Nucleus accumbens (tissue), 56 donors: Measurements from ENCODE around the gene NCAM1.
A peak's percentile ranks its signal among the peaks of the same experiment; 100 is the strongest.
"Not testable (repeated sequence)": the region's sequence is repeated elsewhere in the genome, so short reads cannot be mapped to it uniquely, and the experiment has no call there.

Experiments used
- DNase-seq, 56 donors: peaks; one replicate each; lab custom pipeline; 2025; lab: John Stamatoyannopoulos, UW

The NCAM1 gene

DNA sequence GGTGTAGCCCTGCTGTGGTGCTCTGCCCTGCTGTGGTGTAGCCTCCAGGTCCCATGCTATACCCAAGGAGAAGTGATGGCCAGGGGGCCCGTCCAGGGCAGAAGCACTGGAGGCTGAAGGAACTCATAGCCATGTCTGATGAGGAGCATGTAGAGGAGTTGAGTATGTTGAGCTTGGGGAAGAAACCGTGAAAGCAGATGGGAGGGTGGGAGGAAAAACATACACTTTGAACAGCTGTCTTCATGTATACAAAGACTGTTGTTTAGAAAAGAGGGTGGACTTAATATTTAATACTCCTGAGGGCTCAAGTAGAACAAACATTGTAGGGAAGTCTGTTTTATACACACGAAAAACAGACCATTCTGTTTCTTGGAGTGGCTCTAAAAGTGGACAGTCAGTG, 326.6 kb downstream of the NCAM1 start:
- no peak for DNase-seq

DNA sequence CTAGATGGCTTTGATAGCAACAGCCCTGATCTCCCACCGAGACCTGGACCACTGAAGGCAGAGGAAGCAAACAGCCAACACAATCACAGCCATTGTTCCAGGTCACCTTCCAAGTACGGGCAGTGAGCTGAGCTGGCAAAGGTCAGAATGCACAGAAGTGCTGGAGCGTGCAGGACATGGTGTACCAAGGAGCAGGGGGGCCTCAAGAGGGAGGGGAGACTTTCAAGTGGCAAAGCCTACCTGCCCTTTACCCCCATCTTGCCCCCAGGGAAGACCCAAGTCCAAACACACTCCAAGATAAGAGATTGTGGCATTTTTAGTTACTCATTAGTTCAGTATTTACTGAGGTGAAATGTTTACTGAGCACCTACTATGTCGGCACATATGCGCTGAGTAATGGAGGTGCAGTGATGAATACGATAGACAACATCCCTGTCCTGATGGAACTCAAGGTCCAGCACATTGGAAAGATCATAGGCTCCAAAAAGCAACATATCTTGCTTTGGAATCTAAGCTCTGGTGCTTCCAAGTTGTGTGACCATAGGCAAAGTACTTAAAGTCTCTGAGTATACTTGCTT, 327.2 kb downstream of the NCAM1 start:
- no peak for DNase-seq

DNA sequence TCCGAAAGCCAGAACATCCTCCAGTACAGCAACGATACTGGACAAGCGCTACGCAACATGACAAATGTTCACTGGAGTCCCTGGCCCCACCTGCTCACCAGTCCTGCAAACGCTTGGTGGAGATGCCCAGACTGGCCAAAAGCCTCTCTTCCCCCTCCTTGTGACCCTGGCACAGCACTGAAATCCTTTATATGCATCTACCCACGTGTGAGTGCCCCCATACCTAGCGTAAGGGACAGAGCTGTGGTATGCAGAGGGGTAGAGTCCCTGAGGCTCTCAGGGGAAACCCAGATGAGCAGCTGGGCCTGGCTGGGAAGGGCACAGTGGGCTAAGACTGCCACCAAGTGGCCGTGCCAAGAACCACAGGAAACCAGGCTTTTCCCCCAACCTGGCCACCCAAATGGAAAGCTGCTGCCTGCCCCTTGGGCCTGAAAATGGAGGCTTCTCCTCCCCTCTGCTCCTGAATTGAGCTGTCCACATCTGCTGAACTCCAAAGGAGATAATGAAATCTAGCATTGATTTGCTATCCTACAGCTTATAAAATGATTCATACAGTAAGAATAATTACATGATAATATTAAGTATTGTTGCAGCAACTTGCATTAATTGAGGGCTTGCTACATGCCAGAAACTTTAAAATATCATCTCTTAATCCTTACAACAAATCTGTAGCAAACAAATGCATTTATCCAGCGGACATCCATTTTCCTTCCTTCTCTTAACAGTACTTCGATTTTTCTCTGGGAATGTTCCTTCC, 328.4 kb downstream of the NCAM1 start:
- peak in 51 of 56 donors; percentile 18 to 78 (median 49) for DNase-seq

DNA sequence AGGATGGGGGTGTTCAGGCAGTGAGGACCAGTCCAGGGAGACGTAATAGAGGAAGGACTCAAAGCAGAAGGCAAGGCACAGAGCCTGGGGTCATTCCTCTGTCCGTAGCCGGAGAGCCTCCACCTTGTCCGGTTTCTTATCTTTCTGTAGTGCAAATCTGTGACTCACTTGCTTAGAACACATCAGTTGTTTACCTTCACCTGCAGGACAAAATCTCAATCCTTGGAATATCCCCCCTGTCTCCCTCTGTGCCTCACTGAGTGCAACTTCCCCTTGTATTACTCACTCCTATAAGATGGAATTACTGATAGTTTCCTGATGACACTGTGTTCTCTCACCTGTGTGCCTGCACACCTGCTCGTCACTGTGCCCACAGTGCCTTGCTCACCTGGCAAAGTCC, 332.7 kb downstream of the NCAM1 start:
- no peak for DNase-seq

DNA sequence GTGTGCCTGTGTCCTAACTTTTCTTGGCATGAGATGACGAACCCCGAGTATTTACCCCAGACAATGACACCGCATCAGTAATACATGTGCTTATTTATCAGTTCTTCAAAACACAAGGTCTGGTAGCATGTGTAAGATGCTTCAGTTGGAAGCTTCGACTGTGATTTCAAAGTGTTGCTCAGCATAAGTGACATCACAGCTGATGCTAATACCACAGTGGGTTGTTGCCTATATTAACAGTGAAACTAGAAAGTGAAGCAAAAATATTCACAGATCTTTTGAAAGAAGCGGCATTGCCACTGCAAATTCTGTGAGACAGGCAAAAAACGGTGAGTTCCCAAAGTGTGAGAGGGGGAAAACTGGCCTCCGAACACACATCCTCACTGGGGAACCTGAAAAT, 334.8 kb downstream of the NCAM1 start:
- DNase-seq = no peak

DNA sequence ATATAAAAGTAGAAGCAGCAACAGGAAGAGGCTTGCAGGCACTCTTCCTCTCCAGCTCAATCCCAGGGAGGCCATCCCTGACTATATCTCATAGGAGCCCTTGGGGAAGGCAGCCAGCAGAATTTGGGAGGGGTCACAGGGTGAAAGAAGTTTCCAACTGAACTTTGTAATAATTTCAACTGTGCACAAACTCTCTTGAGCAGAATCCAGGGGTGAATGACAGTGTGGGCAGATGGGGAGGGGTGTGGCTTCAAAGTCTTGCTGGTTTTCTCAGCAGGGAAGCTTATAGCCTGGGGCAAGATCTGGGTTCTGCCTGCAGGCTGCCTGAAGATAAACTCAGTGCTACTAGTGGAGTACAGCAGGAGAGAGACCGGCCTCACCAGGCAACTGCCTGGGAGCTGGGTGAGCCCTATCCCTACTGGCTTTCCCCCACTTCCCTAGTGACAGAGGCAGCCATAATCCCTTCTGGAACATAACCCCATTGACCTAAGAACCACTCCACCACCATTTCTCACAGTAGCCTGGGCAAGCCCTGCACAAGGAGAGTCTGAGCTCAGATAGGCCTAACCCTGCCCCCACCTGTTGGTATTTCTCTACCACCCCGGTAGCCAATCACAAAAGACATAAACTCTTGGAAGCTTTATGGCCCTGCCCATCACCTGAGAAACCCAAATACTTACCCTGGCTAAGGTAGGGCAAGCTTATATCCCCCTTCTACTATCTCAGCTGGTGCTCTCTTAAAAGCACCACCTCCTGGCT, 335.4 kb downstream of the NCAM1 start:
- no peak for DNase-seq

DNA sequence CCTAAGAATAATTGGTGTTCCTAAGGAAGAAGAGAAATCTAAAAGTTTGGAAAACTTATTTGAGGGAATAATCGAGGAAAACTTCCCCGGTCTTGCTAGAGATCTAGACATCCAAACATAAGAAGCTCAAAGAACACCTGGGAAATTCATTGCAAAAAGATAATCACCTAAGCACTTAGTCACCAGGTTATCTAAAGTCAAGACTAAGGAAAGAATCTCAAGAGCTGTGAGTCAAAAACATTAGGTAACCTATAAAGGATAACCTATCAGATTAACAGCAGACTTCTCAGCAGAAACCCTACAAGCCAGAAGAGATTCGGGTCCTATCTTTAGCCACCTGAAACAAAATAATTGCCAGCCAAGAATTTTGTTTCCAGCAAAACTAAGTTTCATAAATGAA, 337.3 kb downstream of the NCAM1 start:
- not testable (repeated sequence) for DNase-seq

DNA sequence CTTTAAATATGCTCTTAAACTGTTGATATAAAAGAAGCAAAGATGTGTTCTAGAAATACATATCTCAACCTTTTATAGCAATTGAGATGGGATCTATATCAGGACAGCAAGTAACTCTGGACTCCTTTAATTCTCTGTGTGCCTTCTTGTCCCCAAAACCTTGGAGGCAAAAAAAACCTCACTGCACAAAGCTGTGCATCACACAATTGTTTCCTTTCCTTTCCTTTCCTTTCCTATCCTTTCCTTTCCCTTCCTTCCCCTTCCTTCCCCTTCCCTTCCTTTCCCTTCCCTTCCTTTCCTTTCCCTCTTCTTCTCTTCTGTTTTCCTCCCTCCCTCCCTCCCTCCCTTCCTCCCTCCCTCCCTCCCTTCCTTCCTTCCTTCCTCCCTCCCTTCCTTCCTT, 343.7 kb downstream of the NCAM1 start:
- DNase-seq = no peak

DNA sequence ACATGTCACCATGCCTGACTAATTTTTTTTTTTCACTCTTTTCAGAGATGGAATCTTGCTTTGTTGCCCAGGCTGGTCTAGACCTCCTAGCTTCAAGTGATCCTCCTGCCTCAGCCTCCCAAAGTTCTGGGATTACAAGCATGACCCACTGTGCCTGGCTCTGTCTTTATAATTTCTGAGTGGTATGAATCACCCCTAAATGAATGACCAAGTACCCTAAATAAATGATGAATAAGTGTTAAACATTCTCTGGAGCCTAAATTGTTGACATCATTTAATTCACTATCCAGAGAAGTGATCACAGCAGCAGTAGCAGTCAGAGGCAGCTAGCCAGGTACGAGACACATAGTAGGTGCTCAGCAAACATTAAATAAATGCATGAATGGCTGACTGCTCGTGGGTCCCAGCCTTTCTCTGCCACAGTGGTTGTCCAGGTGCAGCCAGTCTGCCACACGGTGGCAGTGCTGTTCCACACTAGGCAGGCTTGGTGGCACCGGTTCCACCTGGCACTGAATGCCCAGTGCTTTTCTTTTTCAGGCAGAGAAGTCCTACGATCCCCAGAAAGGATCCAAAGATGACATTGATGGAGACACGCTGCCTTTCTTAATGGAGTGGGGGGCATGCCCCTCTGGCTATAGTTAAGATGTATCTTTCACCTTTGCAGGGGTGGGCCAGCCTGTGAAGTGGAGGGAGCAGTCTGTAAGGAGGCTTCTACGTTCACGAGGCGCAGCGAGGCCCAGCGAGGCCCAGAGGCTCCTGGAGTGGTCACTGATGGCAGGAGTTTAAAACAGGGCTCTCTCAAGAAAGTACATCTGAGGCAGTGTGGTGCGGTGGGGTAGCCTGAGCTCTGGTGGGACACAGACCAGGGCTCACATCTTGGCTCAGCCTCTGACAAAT, 344.5 kb downstream of the NCAM1 start:
- DNase-seq = peak in 52 of 56 donors; percentile 8 to 90 (median 60)

DNA sequence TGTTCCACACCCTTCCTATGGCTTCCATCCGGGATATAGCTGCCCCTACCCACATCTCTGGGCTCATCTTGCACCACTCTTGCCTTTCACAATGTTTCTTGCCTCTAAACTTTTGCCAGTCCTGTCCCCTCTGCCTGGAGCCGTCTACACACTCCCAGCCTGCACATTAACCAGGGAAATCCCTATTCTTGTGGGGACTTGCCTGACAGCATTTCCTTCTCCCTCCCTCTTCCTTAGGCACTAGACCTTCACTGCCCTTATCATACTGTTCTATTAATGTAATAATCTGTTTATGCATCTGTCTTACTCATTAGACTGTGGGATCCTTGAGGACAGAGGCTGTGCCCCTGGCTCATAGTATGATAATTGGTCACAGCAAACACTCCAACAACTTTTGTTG, 347.4 kb downstream of the NCAM1 start:
- DNase-seq = no peak

DNA sequence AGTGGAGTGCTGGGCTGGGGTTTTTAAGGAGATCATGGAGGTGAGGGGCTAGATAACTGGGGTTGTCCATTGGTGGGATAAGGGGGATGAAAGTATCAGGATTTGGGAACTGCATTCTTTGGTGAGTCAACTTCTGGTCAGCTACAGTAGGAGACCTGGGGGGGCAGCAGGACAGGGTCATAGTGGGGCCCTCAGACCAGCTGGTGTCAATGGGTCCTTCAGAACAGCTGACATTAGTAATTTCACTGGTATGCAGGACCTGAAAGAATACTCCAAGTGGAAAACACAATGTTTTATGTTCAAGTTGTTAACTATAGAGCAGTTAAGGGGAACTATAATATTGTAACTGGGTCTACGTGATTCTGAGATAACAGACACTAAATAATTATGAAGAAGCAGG, 350.3 kb downstream of the NCAM1 start:
- DNase-seq = no peak

DNA sequence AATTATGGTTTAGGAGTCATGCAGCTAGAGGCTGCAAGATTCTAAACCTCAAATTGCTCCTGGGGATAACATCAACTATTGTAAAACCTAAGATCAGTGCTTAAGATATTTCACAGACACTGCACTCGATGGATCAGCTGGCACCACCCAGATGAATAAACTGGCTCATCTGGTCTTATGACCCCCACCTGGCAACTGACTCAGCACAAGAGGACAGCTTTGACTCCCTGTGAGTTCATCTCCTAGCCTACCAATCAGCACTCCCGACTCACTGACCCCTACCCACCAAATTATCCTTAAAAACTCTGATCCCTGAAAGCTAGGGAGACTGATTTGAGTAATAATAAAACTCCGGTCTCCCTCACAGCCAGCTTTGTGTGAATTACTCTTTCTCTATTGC, 352.4 kb downstream of the NCAM1 start:
- DNase-seq = no peak

DNA sequence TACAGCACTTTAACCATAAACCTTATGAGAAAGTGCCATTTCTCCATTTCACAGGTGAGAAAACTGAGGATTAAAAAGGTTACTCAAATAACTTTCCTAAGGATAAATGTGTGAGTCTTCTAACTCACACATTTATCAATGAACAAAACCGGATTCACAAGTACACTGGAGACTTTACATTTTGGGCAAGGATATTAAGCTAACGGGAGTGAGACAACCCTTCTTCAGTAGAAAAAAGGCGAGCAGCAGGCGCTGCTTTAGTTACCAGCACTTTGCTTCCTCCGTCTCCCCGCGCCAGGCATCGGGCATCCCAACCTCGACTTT, 352.8 kb downstream of the NCAM1 start:
- DNase-seq = no peak

DNA sequence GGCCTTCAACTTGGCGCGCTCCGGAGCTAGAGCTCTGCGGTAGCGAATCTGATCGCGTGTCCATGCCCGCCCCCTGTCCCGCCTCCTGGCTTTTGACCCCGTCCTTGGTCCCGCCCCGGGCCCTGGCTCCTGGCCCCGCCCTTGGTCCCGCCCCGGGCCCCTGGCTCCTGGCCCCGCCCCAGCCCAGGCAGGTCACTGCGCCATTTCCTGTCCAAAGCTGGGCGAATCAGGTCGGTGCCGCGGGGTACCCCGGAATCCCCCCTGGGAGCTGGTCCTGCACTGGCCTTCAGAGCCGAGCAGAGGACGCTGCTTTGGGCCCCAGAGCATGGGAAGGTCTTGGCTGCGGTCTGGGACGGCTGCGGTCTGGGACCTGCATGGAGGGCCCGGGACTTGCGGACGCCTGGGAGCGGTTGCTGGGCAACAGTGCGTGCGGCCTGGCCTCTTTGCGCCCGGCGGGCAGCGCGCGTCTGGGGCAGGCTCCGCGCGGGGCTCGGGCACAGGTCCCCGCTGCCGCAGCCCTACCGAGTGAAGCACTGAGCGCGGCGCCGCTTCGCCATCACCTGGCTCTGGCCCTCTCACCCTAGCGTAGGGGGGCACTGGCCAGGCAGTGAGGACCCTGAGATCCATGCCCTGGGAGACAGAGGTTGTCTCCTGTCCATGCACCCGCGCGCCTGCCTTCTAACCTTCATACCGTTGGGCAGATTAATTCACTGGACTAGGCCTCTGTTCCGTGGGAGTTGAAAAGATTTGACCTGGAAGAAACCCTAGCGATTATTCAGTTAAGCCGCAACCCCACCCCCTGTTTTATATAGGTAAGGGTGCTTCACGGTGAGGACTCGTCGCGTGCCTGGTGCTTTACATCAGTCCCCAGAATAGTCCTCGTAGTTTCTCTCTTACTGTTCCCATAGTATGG, 353.4 kb downstream of the NCAM1 start, which contains the start of gene TTC12:
Gene TTC12 (plus strand): TSS at position 195 of the 913 bp plus-strand sequence. CDS start 1,675 bp downstream, outside the sequence.
- DNase-seq = peak; percentile 16 to 95 (median 87)

DNA sequence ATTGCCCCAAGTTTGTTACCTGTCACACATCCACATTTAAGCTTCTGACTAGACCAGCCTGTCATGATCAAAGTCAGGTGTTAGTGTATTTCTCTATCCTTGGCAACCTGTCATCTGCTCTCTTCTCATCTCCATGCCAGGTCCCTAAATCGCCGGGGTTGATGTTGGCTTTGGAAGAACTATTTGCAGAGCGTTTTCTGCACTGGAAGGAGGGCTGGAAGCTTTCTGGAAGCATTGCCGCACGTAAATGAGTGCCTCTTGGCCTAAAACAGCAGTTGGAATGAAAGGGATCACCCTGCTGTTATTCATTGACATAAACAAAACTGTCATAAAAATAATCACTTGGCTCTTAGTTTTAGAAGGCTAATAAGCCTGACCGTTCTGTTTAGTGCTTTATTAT, 354.6 kb downstream of the NCAM1 start:
- no peak for DNase-seq

DNA sequence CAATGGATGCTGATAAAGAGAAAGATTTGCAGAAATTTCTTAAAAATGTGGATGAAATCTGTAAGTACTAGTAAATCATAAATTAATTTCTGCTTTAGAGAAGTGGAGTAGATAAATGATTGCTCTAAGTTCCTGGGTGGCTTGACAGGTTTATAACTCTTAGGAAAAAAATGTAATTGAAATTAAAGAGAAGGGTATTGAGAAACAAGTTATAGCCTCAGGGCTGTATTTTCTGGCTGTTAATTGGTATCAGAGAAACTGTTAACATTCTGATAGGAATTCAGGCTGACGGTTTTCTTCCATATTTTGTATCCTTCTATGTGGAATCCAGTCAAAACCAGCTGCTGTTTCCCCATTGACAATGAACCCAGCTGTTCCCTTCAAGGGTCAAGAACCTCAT, 355.0 kb downstream of the NCAM1 start:
- DNase-seq = no peak

DNA sequence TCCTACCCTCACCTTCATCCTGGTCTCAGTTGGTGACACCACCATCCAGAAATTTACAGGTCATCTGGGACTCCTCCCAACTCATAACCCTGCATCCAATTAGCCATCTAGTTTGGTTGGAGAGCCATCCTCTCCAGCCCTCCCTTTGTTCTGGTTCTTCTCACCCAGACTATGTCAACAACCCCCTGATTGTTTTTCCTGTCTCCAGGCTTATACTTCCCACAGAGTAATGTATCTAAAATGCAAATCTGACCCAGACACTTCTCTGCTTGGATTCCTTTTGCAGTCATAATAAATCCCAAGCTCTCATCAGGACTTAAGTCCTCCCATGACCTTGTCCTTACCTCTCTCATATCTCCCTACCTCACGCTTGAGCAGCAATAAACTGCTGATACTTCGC, 356.1 kb downstream of the NCAM1 start:
- no peak for DNase-seq

DNA sequence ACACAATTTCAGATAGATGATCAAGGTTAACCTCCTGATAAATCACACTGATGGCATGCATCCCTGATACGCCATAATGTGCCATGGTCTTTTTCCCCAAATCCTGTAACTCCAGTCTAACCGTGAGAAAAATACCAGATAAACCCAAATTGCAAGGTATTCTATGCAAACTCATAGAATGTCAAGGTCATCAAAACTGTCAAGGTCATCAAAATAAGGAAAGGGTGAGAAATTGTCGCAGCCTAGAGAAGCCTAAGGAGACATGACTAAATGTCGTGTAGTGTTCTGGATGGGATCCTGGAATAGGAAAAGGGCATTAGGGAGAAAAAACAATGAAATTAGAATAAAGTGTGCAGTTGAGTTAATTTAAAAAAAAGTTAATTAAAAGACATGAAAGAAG, 357.9 kb downstream of the NCAM1 start:
- DNase-seq = no peak

DNA sequence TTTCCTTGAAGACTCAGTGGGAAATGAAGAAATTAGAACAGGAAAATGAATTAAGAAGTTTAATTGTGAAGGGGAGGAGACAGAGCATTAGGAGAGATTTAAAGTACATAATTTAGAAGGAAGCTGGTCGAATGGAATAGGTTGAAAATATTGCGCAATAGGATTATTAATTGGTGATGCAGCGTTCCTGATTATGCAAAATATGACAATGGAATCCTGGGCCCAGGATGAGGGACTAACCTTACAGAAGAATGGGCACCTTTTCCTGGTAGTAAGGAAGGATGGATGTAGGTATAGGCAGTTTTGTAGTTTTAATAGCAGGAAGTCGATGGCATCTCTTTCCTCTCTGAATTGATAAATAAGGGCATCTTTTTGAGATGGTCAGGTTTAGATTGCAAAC, 360.9 kb downstream of the NCAM1 start:
- DNase-seq = no peak

DNA sequence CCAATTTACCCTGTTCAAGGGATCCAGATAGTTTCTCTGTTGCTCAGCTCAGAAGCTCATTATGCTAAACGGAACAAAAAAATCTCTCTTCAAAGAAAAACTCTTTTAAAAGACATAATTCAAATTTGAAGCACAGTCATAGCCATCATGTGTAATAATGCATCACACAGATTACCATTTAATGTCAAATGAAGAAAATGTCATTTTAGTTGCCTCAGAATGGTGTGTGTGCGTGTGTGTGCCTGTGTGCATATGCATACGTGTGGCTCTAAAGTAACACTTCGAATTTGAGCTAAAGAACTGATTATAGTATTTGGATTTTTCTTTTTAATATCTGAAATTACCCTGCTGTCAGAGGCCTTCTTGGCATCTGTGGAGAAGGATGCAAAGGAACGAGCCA, 363.0 kb downstream of the NCAM1 start:
- peak in 2 of 56 donors; percentile 3 to 5 for DNase-seq
